ENCODE results near the gene DNAJB11.

Gene DNAJB11

GRCh38 chr3:186598108-186598784, 27.7 kb downstream of the DNAJB11 start:
- no peak for TF ChIP-seq CTCF (conservative IDR thresholded peaks at IDR 0.05)
- no peak for TF ChIP-seq ZFX (IDR thresholded peaks at IDR 0.05)
- no peak overlapping the region for H3K27ac ChIP-seq

- no peak overlapping the region for H3K27ac ChIP-seq
- no peak for TF ChIP-seq ZFX (IDR thresholded peaks at IDR 0.05)
- TF ChIP-seq CTCF (conservative IDR thresholded peaks at IDR 0.05) = no peak
Measured at GRCh38 chr3:186598794-186599141, 28.2 kb downstream of the DNAJB11 start.

GRCh38 chr3:186599142-186599784, 28.7 kb downstream of the DNAJB11 start:
- H3K27ac ChIP-seq = no peak overlapping the region
- TF ChIP-seq ZFX (IDR thresholded peaks at IDR 0.05) = no peak
- TF ChIP-seq CTCF (conservative IDR thresholded peaks at IDR 0.05) = no peak

- H3K27ac ChIP-seq = no peak overlapping the region
- TF ChIP-seq CTCF (conservative IDR thresholded peaks at IDR 0.05) = no peak
- TF ChIP-seq ZFX (IDR thresholded peaks at IDR 0.05) = no peak
Measured at GRCh38 chr3:186599785-186600166, 29.3 kb downstream of the DNAJB11 start.

GRCh38 chr3:186600896-186601295, 30.4 kb downstream of the DNAJB11 start:
- no peak overlapping the region for H3K27ac ChIP-seq
- TF ChIP-seq ZFX (IDR thresholded peaks at IDR 0.05) = no peak
- no peak for TF ChIP-seq CTCF (conservative IDR thresholded peaks at IDR 0.05)

- no peak for TF ChIP-seq ZFX (IDR thresholded peaks at IDR 0.05)
- TF ChIP-seq CTCF (conservative IDR thresholded peaks at IDR 0.05) = no peak
- H3K27ac ChIP-seq = no peak overlapping the region
Measured at GRCh38 chr3:186603159-186603558, 32.6 kb downstream of the DNAJB11 start.

GRCh38 chr3:186605078-186605477, 34.6 kb downstream of the DNAJB11 start:
- TF ChIP-seq ZFX (IDR thresholded peaks at IDR 0.05) (no peak), CTCF (conservative IDR thresholded peaks at IDR 0.05) (no peak)
- no peak overlapping the region for H3K27ac ChIP-seq

Data from C4-2B (cell line).